ENCODE data around the gene TGFBR3L.
"Not testable (repeated sequence)": the region's sequence is repeated elsewhere in the genome, so short reads cannot be mapped to it uniquely, and the experiment has no call there.

TGFBR3L gene

DNA sequence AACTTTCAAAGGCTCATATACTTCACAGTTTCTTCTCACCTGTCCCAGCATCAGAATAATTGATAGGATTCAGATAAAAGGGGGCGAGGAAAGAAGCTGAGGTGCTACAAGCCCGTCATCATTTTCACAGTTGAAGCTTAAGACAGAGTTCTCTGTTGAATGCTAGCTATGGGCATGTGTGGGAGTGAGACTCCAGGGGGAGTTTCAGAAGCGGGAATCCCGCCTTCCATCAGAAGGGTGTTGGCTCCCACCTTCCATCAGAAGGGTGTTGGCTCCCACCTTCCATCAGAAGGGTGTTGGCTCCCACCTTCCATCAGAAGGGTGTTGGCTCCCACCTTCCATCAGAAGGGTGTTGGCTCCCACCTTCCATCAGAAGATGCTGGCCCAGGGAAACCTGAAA is 46.5 kb downstream of the TGFBR3L start:
- DNase-seq: not testable (repeated sequence)

GRCh38 chr19:7961920-7962626 is 47.4 kb downstream of the TGFBR3L start:
- no peak for DNase-seq

GRCh38 chr19:7962644-7963268 is 48.1 kb downstream of the TGFBR3L start:
- no peak for DNase-seq

DNA sequence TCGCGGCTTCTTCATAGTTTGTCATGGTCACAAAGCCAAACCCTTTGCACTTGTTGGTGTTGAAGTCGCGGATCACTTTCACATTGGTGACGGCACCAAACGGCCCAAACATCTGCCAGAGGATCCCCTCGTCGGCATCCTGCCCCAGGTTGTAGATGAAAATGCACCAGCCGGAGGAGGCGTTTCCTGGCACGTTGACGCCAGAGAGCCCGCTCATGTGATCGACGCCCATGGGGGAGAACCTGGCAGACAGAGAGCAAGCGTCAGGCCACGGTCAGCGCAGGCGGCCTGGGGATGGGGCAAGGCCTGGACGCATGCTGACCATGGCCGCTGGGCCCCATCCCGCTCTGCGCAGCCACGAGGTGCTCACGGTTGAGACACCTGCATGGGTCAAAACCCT is 48.9 kb downstream of the TGFBR3L start:
- DNase-seq: no peak

GRCh38 chr19:7965259-7965841 is 50.7 kb downstream of the TGFBR3L start:
- no peak for DNase-seq

GRCh38 chr19:7965921-7966665 is 51.5 kb downstream of the TGFBR3L start:
- no peak for DNase-seq

DNA sequence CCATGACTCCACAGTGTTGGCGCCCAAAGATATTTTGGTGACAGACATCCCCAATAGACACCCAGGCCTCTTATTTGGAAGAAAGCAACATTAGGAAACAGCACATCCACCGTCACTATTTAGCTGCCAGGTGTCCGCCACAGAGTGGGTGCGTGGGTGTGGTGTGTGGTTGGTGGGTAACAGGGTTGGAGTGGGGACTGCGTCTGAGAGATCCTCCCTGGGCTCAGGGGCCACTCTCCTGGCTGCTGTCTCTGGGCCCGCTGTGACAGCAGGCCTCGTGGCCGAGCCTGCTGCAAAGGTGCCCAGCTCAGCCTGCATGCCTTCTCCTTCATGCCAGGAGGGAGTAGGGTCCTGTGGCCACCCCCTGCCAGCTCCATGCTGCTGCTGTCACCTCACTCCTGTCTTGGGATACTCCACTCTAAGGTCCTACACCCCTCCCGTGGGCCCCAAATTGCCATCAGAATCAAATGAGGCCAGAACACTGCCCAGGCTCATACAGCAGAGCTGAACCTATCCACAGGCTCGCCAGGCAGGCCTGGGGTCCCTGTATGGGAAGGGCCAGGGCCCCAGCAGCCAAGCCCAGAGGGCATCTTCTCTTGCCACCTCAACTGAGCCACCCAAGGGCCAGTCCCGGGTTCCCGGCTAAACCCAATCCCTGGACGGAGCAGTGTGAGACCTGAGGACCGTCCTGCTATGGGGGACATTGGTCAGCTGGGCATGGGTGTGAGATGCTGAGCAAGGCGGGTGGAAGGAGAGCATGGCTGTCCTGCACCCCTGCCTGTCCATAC is 53.6 kb downstream of the TGFBR3L start:
- DNase-seq: no peak

Measured in right kidney (tissue), 1 donor.